Measurements from ENCODE around the gene NAXD.
"Not testable (repeated sequence)": the region's sequence is repeated elsewhere in the genome, so short reads cannot be mapped to it uniquely, and the experiment has no call there.

The NAXD gene

GRCh38 chr13:110597041-110597689 lies 18.2 kb upstream of the NAXD start:
- ATAC-seq, result no peak
- DNase-seq, result no peak

- DNase-seq (no peak), ATAC-seq (no peak)
These were observed 15.0 kb upstream of the NAXD start for GRCh38 chr13:110600261-110600819.

GRCh38 chr13:110600980-110601379 lies 14.4 kb upstream of the NAXD start:
- ATAC-seq, result no peak
- DNase-seq, result no peak

- ATAC-seq (no peak), DNase-seq (no peak)
These were observed 10.2 kb upstream of the NAXD start for GRCh38 chr13:110605132-110605531.

GRCh38 chr13:110606281-110606680 lies 9.1 kb upstream of the NAXD start:
- not testable (repeated sequence) for ATAC-seq, DNase-seq

GRCh38 chr13:110607675-110608224 lies 7.6 kb upstream of the NAXD start:
- no peak for ATAC-seq
- DNase-seq, result no peak

- ATAC-seq (no peak), DNase-seq (no peak)
These were observed 4.3 kb upstream of the NAXD start for GRCh38 chr13:110610955-110611595.

- ATAC-seq, result no peak
These were observed 382 bp upstream of the NAXD start for GRCh38 chr13:110615005-110615321.

GRCh38 chr13:110616103-110617101 lies 1.1 kb downstream of the NAXD start:
- DNase-seq (peak; percentile 54), ATAC-seq (peak; percentile 54)

More at GRCh38 chr13:110615005-110615321, 382 bp upstream of the NAXD start:
- DNase-seq, result no peak

- ATAC-seq (no peak), DNase-seq (no peak)
These were observed 2.2 kb downstream of the NAXD start for GRCh38 chr13:110617321-110618072.

- no peak for ATAC-seq
- DNase-seq, result no peak
These were observed 2.8 kb downstream of the NAXD start for GRCh38 chr13:110618167-110618566.

- ATAC-seq, result no peak
- no peak for DNase-seq
These were observed 3.4 kb downstream of the NAXD start for GRCh38 chr13:110618780-110619179.

GRCh38 chr13:110620596-110620995 lies 5.3 kb downstream of the NAXD start:
- no peak for DNase-seq
- ATAC-seq, result no peak

GRCh38 chr13:110624766-110625756 lies 9.7 kb downstream of the NAXD start:
- ATAC-seq, result no peak
- no peak for DNase-seq

- DNase-seq (no peak), ATAC-seq (no peak)
These were observed 10.5 kb downstream of the NAXD start for GRCh38 chr13:110625771-110626321.

- DNase-seq (no peak), ATAC-seq (no peak)
These were observed 11.2 kb downstream of the NAXD start for GRCh38 chr13:110626521-110626920.

- ATAC-seq (no peak), DNase-seq (no peak)
These were observed 12.0 kb downstream of the NAXD start for GRCh38 chr13:110627351-110627750.

GRCh38 chr13:110627761-110628476 lies 12.6 kb downstream of the NAXD start:
- no peak for DNase-seq
- ATAC-seq, result no peak

- ATAC-seq, result no peak
- no peak for DNase-seq
These were observed 13.1 kb downstream of the NAXD start for GRCh38 chr13:110628477-110628793.

Measured in stimulated activated naive CD8-positive, alpha-beta T cell treated with anti-CD3 and anti-CD28 coated beads, Interleukin-15, Interleukin-2, amounts not matched to agents 100 U/mL and 50 U/mL, for 24 hours (primary cell).